NOMO-1 treated with DMSO at 0.1 percent for 48 hours (cell line): Measurements from ENCODE around the gene HIP1.
"Not testable (repeated sequence)": the region's sequence is repeated elsewhere in the genome, so short reads cannot be mapped to it uniquely, and the experiment has no call there.

Experiments used
- DNase-seq: peaks from one replicate; lab custom pipeline; 2025; ENCODE audit not compliant: unreplicated experiment; lab: John Stamatoyannopoulos, UW

HIP1 gene

GRCh38 chr7:75686551-75686950 lies 52.2 kb downstream of the HIP1 start:
- DNase-seq = no peak

- not testable (repeated sequence) for DNase-seq
Measured at GRCh38 chr7:75682052-75682451, 56.7 kb downstream of the HIP1 start.

- DNase-seq = no peak
Measured at GRCh38 chr7:75679060-75679459, 59.7 kb downstream of the HIP1 start.

GRCh38 chr7:75669579-75669978 lies 69.2 kb downstream of the HIP1 start:
- DNase-seq = no peak

- no peak for DNase-seq
Measured at GRCh38 chr7:75667938-75668337, 70.8 kb downstream of the HIP1 start.

- DNase-seq = no peak
Measured at GRCh38 chr7:75663302-75663907, 75.3 kb downstream of the HIP1 start.

- no peak for DNase-seq
Measured at GRCh38 chr7:75662579-75663301, 76.0 kb downstream of the HIP1 start.

- DNase-seq = no peak
Measured at GRCh38 chr7:75660566-75661215, 78.0 kb downstream of the HIP1 start.

- DNase-seq = no peak
Measured at GRCh38 chr7:75658802-75659201, 79.9 kb downstream of the HIP1 start.

GRCh38 chr7:75658369-75658768 lies 80.4 kb downstream of the HIP1 start:
- DNase-seq = no peak

GRCh38 chr7:75657866-75658265 lies 80.9 kb downstream of the HIP1 start:
- no peak for DNase-seq

GRCh38 chr7:75656740-75657139 lies 82.0 kb downstream of the HIP1 start:
- DNase-seq = no peak

GRCh38 chr7:75655536-75655935 lies 83.2 kb downstream of the HIP1 start:
- no peak for DNase-seq

GRCh38 chr7:75654855-75655254 lies 83.9 kb downstream of the HIP1 start:
- no peak for DNase-seq

GRCh38 chr7:75653651-75654050 lies 85.1 kb downstream of the HIP1 start:
- no peak for DNase-seq

- DNase-seq = no peak
Measured at GRCh38 chr7:75652788-75653187, 86.0 kb downstream of the HIP1 start.

- DNase-seq = no peak
Measured at GRCh38 chr7:75650681-75651080, 88.1 kb downstream of the HIP1 start.

GRCh38 chr7:75650062-75650461 lies 88.7 kb downstream of the HIP1 start:
- DNase-seq = no peak

- DNase-seq = no peak
Measured at GRCh38 chr7:75649462-75649861, 89.3 kb downstream of the HIP1 start.

- no peak for DNase-seq
Measured at GRCh38 chr7:75647709-75648438, 90.9 kb downstream of the HIP1 start.

GRCh38 chr7:75646571-75647102 lies 92.1 kb downstream of the HIP1 start:
- DNase-seq = no peak
